K562 (cell line): Measurements from ENCODE around the gene M6PR. TPM values are rescaled to one million over a fixed set of nuclear protein-coding genes. Genes with fewer than 3 reads are reported as not detected.
A peak's percentile ranks its signal among the peaks of the same experiment; 100 is the strongest.

Source experiments
- ATAC-seq: fragments of 200-7000 bp; cut with Tn5 transposase; 3 replicates; pipeline ENCODE4 v1.9.1; 2020; ENCODE audit warnings: moderate library complexity
- BruUV-seq: library from RNA; stranded (reverse); fragments of 400-500 nt; replicated peaks from 2 replicates; lab custom pipeline; 2021; lab: Mats Ljungman, UMichigan
- CTCF ChIA-PET: fragments of 300-600 bp; formaldehyde crosslinking; extraction: SDS; loops from one replicate; lab custom pipeline; 2021; ENCODE audit warnings: low intra/inter-chr PET ratio; lab: Yijun Ruan, JAX
- POLR2A ChIA-PET: fragments of 300-600, 350-650 bp; sonication (Branson Sonifier 250); formaldehyde crosslinking; extraction: SDS; loops from one replicate; lab custom pipeline; 2021; ENCODE audit warnings: antibody characterized with exemption, inconsistent platforms; lab: Yijun Ruan, JAX
- DNase-seq, 4 experiments: peaks; one replicate each; pipeline versions ENCODE4 v3.0.0 to v3.0.0-alpha.2; 2011 to 2018; ENCODE audit warnings: low spot score in 3 of 4, mixed read lengths in 3 of 4; ENCODE audit errors: extremely low read depth in 1 of 4
- FAIRE-seq: peaks from 2 replicates; lab custom pipeline; 2011; peaks lifted over from hg19 to GRCh38; lab: Jason Lieb, UNC
- H2AFZ ChIP-seq: 2 replicates; pipeline ENCODE4 v1.6.0; 2011; ENCODE audit warnings: low read depth, low read length, control low read depth, inconsistent platforms
- H3K27ac ChIP-seq: fragments of 200-600 bp; 3 replicates; pipeline ENCODE4 v1.8.0; 2011; ENCODE audit warnings: low read depth, mild to moderate bottlenecking, control low read depth, inconsistent platforms, low read length, moderate library complexity, mixed read lengths; ENCODE audit errors: extremely low read depth
- H3K27me3 ChIP-seq, 2 experiments: fragments of 300-600 bp in 1 of 2; 2 replicates in 1 of 2; 3 replicates in 1 of 2; pipeline versions ENCODE4 v1.6.0 to v1.8.0; 2011; ENCODE audit warnings: inconsistent platforms in 2 of 2, low read length in 2 of 2, mild to moderate bottlenecking in 1 of 2, mixed read lengths in 1 of 2, moderate library complexity in 1 of 2; ENCODE audit not compliant: control insufficient read depth in 2 of 2, insufficient read depth in 2 of 2
- H3K36me3 ChIP-seq: fragments of 300-600 bp; 3 replicates; pipeline ENCODE4 v1.8.0; 2011; ENCODE audit warnings: mild to moderate bottlenecking, low read length, inconsistent platforms; ENCODE audit not compliant: control insufficient read depth, insufficient read depth
- H3K4me1 ChIP-seq, 2 experiments: fragments of 200-600 bp in 1 of 2; replicated peaks in 1 of 2; 2 replicates in 1 of 2; 3 replicates in 1 of 2; pipeline versions ENCODE4 v1.5.1 to v1.8.0; 2011; ENCODE audit warnings: inconsistent platforms in 2 of 2, low read length in 2 of 2, mild to moderate bottlenecking in 1 of 2, mixed read lengths in 1 of 2, moderate library complexity in 1 of 2; ENCODE audit not compliant: control insufficient read depth in 2 of 2, insufficient read depth in 2 of 2
- H3K4me2 ChIP-seq: 2 replicates; pipeline ENCODE4 v1.6.1; 2011; ENCODE audit warnings: low read length, control low read depth, inconsistent platforms, mixed read lengths; ENCODE audit not compliant: insufficient read depth
- H3K4me3 ChIP-seq: fragments of 200-600 bp; sonication (generic), shearing (Covaris generic); 2 replicates; pipeline ENCODE4 v1.5.1; 2016; ENCODE audit warnings: control low read depth, inconsistent platforms
- H3K79me2 ChIP-seq: fragments of 200-600 bp; 3 replicates; pipeline ENCODE4 v1.8.0; 2011; ENCODE audit warnings: low read length, inconsistent platforms; ENCODE audit not compliant: control insufficient read depth, insufficient read depth
- H3K9ac ChIP-seq, 2 experiments: 2 replicates each; pipeline versions ENCODE4 v1.6.0 to v1.6.1; 2011; ENCODE audit warnings: low read depth in 2 of 2, low read length in 2 of 2, control low read depth in 1 of 2, inconsistent platforms in 1 of 2, mild to moderate bottlenecking in 1 of 2, mixed read lengths in 1 of 2; ENCODE audit not compliant: insufficient read depth in 1 of 2
- H3K9me1 ChIP-seq: one replicate; pipeline ENCODE4 v1.6.0; 2011; ENCODE audit warnings: inconsistent platforms, mild to moderate bottlenecking, low read length, moderate library complexity; ENCODE audit not compliant: control insufficient read depth, insufficient read depth
- H3K9me3 ChIP-seq: replicated peaks from 2 replicates; pipeline ENCODE4 v1.5.1; 2011; ENCODE audit warnings: low read depth, low read length, inconsistent platforms; ENCODE audit not compliant: control insufficient read depth, insufficient read depth
- H4K20me1 ChIP-seq: replicated peaks from 2 replicates; pipeline ENCODE4 v1.6.1; 2011; ENCODE audit warnings: low read length, inconsistent platforms, mixed read lengths; ENCODE audit not compliant: control insufficient read depth, insufficient read depth
- CTBP1 ChIP-seq: fragments of 450-650 bp; IDR thresholded peaks from 2 replicates; pipeline ENCODE4 v1.6.1; 2016; ENCODE audit warnings: borderline replicate concordance
- CTCFL ChIP-seq: IDR thresholded peaks from 2 replicates; pipeline ENCODE4 v1.6.1; 2011; ENCODE audit warnings: borderline replicate concordance, low read depth, mild to moderate bottlenecking, moderate library complexity, low read length; ENCODE audit not compliant: insufficient read depth, poor library complexity, severe bottlenecking
- ELF1 ChIP-seq: fragments of 200-800 bp; sonication (Bioruptor generic); IDR thresholded peaks from 2 replicates; pipeline ENCODE4 v1.6.1; 2016; ENCODE audit warnings: missing genetic modification characterization, missing compliant biosample characterization
- ETS1 ChIP-seq: conservative IDR thresholded peaks from 2 replicates; pipeline ENCODE4 v1.6.1; 2011; ENCODE audit warnings: low read depth, mild to moderate bottlenecking, low read length; ENCODE audit not compliant: control insufficient read depth
- ETV6 ChIP-seq, 3 experiments: fragments of 150-350 bp in 1 of 3; sonication (generic) in 1 of 3; formaldehyde crosslinking in 1 of 3; IDR thresholded peaks; 2 replicates each; pipeline versions ENCODE4 v1.6.1 to v1.8.0; 2014 to 2022; ENCODE audit warnings: borderline replicate concordance in 2 of 3, low read depth in 2 of 3, antibody characterized with exemption in 1 of 3, low read length in 1 of 3, mild to moderate bottlenecking in 1 of 3, missing genetic modification reagents in 1 of 3
- HDAC6 ChIP-seq: IDR thresholded peaks from 2 replicates; pipeline ENCODE4 v1.6.1; 2012; ENCODE audit warnings: low read depth, mild to moderate bottlenecking, control low read depth, inconsistent platforms, low read length, moderate library complexity
- HNRNPK ChIP-seq: fragments of 200-400 bp; formaldehyde crosslinking; IDR thresholded peaks from one replicate; pipeline ENCODE4 v1.6.1; 2018; ENCODE audit warnings: mild to moderate bottlenecking, low read depth, low read length; ENCODE audit not compliant: poor library complexity, severe bottlenecking
- IRF2 ChIP-seq: sonication (generic); formaldehyde crosslinking; IDR thresholded peaks from 2 replicates; pipeline ENCODE4 v1.8.1; 2022; ENCODE audit warnings: mild to moderate bottlenecking, missing genetic modification reagents
- KDM5B ChIP-seq: fragments of 200-600 bp; sonication (generic); IDR thresholded peaks from 2 replicates; pipeline ENCODE4 v1.6.1; 2012; ENCODE audit warnings: low read depth, mild to moderate bottlenecking, moderate library complexity, low read length, control low read depth, inconsistent platforms; ENCODE audit not compliant: insufficient replicate concordance
- NCOR1 ChIP-seq: fragments of 450-650 bp; IDR thresholded peaks from 2 replicates; pipeline ENCODE4 v1.6.1; 2016; ENCODE audit warnings: mild to moderate bottlenecking, moderate library complexity
- NFYB ChIP-seq: IDR thresholded peaks from 2 replicates; pipeline ENCODE4 v1.6.1; 2011; ENCODE audit warnings: mild to moderate bottlenecking, moderate library complexity; ENCODE audit not compliant: insufficient read length; ENCODE audit errors: extremely low read depth
- POLR2G ChIP-seq: fragments of 200-400 bp; formaldehyde crosslinking; IDR thresholded peaks from 2 replicates; pipeline ENCODE4 v1.6.1; 2017; ENCODE audit warnings: low read depth, mild to moderate bottlenecking, antibody characterized with exemption, low read length, moderate library complexity
- RFX7 ChIP-seq: fragments of 250-450 bp; sonication (Bioruptor Pico); IDR thresholded peaks from 2 replicates; pipeline ENCODE4 v1.5.1; 2021; ENCODE audit warnings: mild to moderate bottlenecking
- SIRT6 ChIP-seq: IDR thresholded peaks from one replicate; pipeline ENCODE4 v1.6.1; 2012; ENCODE audit warnings: low read depth, mild to moderate bottlenecking, control low read depth, inconsistent platforms, low read length, moderate library complexity
- TBP ChIP-seq: optimal IDR thresholded peaks from 2 replicates; pipeline ENCODE3; 2011; ENCODE audit warnings: low read depth, low read length, improper control_type of control experiment
- ZNF511 ChIP-seq: sonication (generic); formaldehyde crosslinking; IDR thresholded peaks from 2 replicates; pipeline ENCODE4 v1.8.0; 2022; ENCODE audit warnings: mild to moderate bottlenecking, missing genetic modification reagents
- ZSCAN29 ChIP-seq: fragments of 450-650 bp; IDR thresholded peaks from 2 replicates; pipeline ENCODE4 v1.6.1; 2017
- in situ Hi-C: fragments of 300-500 bp; cut with MboI; formaldehyde crosslinking; loops from 4 replicates; pipeline ENCODE4 v1.15.0; 2018; ENCODE audit warnings: inconsistent platforms, mixed read lengths
- intact Hi-C: fragments of 100-400 bp; cut with micrococcal nuclease; formaldehyde crosslinking; loops from 2 replicates; pipeline ENCODE4 v1.14.2; 2022
- polyA plus RNA-seq, 8 experiments: library from polyadenylated mRNA; depleted of rRNA in 4 of 8; stranded (reverse) in 5 of 8; unstranded in 3 of 8; fragments of >200 nt; fragmentation: Nextera tagmentation in 2 of 8; fragmentation: Illumina TruSeq in 1 of 8; extraction: Ambion mirVana in 2 of 8; extraction: Trizol in 1 of 8; gene quantifications; 2 replicates each; pipeline versions ENCODE4 v1.2.1 to v1.2.3, GENCODE V29; 2011 to 2014; ENCODE audit warnings: inconsistent platforms in 1 of 8, missing spikeins in 1 of 8
- total RNA-seq, 7 experiments: library from RNA; depleted of rRNA in 6 of 7; stranded (reverse); fragments of >200 nt in 6 of 7; fragmentation: Illumina TruSeq in 2 of 7; extraction: Trizol in 2 of 7; gene quantifications; 2 replicates each; pipeline versions ENCODE4 v1.2.1 to v1.2.3, GENCODE V29; 2011 to 2021; ENCODE audit warnings: low replicate concordance in 1 of 7

M6PR gene
- total and polyA plus RNA-seq, 9 of the 15 experiments (the other 6 are each of a cell fraction or from before 2014, with no cell fraction given), result 78.6 to 159 (median 112) TPM

GRCh38 chr12:8916154-8916553 is 33.3 kb downstream of the M6PR start:
- ChIA-PET CTCF (no interaction called here), POLR2A (no interaction called here)
- H3K79me2 ChIP-seq, result peaks cover 7% of the 10 kb centered on the region; the same call in 2 of the 3 replicates
- BruUV-seq, result TSS peak; percentile 53
- H3K9me3 ChIP-seq, result no peaks in the 10 kb centered on the region
- ATAC-seq (no peak), FAIRE-seq (no peak), DNase-seq (no peak)
- no peak overlapping the region for H3K9ac ChIP-seq
- peaks cover 6 to 23% of the 10 kb centered on the region in 2 experiments; a peak in 4 of 5 replicates for H3K4me1 ChIP-seq
- no peak overlapping the region for H2AFZ ChIP-seq
- no peaks in the 10 kb centered on the region for H4K20me1 ChIP-seq
- no peak overlapping the region for H3K4me3 ChIP-seq
- H3K36me3 ChIP-seq, result no peaks in the 10 kb centered on the region
- intact Hi-C loops (no loop called here), in situ Hi-C loops (no loop called here)
- H3K4me2 ChIP-seq, result no peak overlapping the region
- no peak for TF ChIP-seq ETV6 (IDR thresholded peaks at IDR 0.05; ENCODE audit: borderline replicate concordance in 1 of 2, low read depth in 2 of 2, low read length in 1 of 2)
- TF ChIP-seq ETV6 (CRISPR knock-in tag; IDR thresholded peaks at IDR 0.05; ENCODE audit: borderline replicate concordance), result no peak
- no peak for TF ChIP-seq ZSCAN29
- TF ChIP-seq CTCFL, result no peak
- no peak for TF ChIP-seq ELF1 (tag)
- no peak for TF ChIP-seq ETS1
- no peak for TF ChIP-seq IRF2 (CRISPR knock-in tag)
- no peak for TF ChIP-seq RFX7 (CRISPR knock-in tag)
- no peak for TF ChIP-seq CTBP1
- no peak for TF ChIP-seq NFYB
- no peak for TF ChIP-seq TBP
- no peak for TF ChIP-seq SIRT6
- TF ChIP-seq HDAC6, result no peak
- no peak for TF ChIP-seq ZNF511 (CRISPR knock-in tag)
- no peak for TF ChIP-seq HNRNPK
- no peak for TF ChIP-seq KDM5B
- TF ChIP-seq POLR2G, result no peak
- no peak for TF ChIP-seq NCOR1
- H3K9me1 ChIP-seq, result no peaks in the 10 kb centered on the region
- H3K27ac ChIP-seq, result no peak overlapping the region
- no peaks in the 10 kb centered on the region for H3K27me3 ChIP-seq
